Activated CD4-positive, alpha-beta T cell treated with anti-CD3 and anti-CD28 coated beads, Interleukin-10, Interleukin-2, amounts not matched to agents 100 ng/mL and 50 ng/mL, durations not matched to agents 16 hours and 8 hours (primary cell): ENCODE data around the gene LGR4.
A peak's percentile ranks its signal among the peaks of the same experiment; 100 is the strongest.

ENCODE experiments used
- DNase-seq: peaks from one replicate; pipeline ENCODE4 v3.0.0-alpha.2; 2020

LGR4 gene

DNA sequence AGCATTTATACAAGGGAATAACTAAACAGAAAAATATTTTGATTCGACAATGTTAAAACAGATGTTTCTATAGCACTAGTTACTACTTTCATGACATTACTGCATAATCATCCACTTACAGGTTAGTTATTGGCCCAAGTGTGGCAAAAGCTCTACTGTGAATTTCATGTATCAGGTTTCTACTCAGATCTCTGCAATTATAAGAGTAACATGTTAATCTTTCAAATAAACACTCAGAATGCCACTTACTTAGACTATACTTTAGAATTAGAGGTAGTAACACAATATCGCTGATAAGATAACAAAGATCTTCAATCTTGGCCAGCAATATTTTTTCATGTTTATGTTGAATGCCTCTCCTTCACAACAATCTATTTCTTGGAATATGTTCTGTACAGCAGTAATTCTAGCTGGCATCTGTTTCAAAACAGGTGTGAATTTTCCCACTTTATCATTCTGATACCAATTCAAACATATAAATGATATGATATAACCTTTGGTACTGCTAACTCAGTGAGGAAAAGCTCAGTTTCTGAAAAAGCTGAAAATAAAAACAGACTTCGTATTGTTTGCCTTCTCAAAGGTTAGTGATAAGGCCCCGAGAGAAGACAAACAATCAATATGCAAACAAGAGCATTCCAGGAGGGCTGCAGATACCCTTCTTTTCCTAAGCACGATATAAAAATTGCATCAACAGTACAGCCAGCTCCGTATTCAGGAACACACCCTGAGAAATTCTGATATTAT lies 98.6 kb downstream of the LGR4 start:
- DNase-seq: no peak

DNA sequence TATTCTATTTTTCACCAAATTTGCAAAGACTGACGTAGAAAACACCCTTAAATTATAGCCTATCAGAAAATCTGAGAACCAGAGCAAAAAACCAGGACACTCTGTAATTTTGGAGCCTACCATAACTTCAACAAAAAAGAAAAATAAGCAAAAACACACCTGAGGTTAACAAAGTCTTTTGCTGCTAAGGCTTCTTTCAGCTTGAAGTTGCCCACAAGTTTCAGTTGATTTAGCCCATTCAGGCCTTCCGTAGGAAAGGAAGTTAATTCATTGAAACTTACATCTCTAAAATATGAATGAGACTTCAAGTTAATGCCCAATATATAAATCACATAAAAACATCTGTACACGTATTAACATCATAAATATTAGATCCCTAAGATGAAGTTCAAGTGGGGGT lies 99.2 kb downstream of the LGR4 start:
- DNase-seq: no peak

DNA sequence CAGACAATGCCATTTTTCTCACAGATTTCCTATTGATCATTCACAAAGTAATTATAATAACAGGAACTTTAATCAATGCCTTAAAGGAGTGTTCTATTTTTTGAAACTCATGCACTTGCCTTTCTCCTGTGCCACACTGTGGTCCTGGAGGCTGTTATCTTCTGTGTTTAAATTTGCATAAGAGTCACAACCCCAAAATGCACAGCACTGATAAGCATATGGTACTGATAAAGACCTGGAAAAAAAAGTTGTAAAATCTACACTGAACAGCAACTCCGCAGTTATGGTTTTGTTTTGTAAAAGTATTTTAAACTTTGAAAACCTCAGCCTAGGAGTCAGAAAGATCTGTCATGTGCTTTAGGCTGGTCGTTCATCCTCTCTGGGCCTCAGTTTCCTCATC lies 100.4 kb downstream of the LGR4 start:
- DNase-seq: no peak

DNA sequence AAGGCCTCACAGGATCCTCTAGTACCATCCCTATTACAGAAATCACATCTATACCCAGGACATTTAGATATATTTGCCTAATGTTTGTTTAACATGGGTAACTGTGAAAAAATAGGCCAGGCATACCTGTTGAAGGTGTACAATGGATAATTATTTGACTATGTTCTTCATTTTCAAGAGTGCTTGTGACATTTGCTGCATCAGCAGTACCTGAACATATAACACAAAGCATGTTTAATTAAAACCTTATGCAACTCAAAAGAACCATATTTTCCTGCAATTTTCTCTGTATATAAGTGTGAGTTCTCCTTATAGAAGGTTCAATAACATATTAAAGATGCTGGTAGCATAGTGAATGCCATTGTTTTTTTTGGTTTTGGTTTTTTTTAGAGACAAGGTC lies 101.1 kb downstream of the LGR4 start:
- no peak for DNase-seq

DNA sequence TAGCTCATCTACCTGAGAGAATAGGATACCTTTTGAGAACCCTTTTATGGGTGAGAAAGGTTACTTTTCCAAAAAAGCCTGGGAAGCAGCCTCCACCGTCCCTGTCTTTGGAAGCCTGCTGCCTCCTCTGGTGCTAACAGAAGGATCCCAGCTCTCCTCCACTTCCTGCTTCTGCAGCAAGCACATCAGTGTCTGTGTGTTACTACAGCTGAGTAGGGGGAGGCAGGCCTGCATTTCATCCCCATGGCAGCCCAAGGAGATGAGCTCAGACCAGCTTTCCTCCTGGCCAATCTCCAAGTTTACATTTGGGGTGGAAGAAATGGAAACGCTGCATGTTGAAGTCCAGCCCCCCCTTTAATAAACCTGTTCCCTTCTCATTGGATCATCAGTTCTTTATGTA lies 102.2 kb downstream of the LGR4 start:
- no peak for DNase-seq

DNA sequence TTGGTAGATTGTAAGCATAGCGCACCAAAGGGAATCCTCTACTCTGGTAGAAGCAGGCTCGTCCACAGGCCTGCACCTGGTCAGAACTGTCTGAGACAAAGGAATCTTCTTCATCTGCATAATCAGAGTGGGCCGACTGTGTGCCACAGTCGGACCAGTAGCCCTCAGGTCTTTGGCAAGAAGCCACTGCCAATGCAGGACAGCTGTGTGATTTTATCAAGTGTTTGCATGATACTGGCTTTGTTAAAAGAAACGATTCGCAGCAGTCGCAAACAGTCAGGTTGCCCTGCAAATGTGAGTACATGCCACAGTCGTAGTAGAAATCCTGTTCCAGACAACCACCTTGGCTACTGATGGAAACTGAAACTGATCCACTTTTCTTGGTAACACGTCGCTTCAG lies 104.7 kb downstream of the LGR4 start:
- DNase-seq: no peak

DNA sequence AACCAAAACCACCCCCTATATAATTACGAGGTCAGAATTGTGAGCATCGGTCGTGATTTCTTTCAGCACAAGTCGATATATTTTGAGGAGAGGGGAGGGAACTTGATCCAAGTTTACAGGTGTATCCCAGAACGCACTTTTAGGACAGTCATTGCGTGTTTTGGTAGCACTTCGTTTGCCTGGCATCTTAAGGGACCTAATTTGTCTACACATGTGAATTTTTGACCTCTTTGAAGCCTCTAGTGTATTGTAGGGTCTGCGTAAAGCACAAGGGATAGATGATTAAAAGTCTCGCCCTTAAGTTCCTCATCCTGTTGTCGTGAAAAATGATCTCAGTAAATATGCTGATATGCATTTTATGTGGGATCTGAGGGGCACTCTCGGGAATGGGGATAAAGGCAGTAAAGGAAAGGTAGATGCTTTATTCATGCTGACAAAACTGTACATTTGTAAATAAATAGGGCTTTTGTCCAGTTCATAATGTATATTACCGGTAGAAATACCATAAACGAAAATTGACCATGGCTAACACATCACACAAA lies 108.9 kb downstream of the LGR4 start:
- no peak for DNase-seq

DNA sequence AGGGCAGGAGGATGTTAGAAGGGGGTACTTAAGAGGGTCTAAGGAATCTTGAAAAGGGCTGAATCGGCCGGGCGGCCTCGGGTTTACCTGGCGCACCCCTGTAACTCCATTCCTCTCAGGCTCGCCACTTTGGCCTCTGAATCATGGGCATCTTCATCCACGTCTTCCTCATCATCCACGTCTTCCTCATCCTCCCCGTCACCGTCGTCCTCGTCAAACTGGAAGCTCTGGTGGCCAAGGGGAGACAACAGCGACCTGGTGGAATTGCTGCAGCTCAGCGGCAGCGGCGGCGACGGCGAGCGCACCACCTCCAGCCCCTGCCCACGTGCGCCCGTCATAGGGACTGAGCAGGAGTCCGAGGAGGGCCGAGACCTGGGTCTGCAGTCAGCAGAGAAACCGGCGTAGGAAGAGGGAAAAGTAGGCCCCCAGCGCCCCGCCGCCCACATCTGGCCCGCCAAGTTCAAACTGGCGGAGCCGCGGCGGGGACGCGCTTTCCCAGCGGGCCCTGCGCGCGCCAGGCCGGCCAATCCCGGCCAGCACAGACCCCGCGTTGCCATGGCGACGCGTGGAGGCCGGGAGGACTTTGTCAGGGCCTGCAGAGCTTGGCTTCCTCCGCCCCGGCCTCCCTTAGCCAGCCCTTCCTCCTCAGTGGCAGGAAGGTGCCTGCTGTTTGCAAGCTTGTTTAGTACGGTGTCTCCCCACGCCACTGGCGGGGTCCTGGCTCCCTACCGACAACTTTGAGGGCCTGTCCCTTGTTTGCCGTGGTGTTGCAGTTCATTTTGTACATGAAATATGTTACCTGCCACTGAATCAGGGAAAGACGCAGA lies 109.6 kb downstream of the LGR4 start, which contains the start of gene CCDC34:
TSS of gene CCDC34 (minus strand) at position 467 of the 827 bp plus-strand sequence. CDS start at position 446, 21 bp downstream.
- DNase-seq: peak; percentile 94

DNA sequence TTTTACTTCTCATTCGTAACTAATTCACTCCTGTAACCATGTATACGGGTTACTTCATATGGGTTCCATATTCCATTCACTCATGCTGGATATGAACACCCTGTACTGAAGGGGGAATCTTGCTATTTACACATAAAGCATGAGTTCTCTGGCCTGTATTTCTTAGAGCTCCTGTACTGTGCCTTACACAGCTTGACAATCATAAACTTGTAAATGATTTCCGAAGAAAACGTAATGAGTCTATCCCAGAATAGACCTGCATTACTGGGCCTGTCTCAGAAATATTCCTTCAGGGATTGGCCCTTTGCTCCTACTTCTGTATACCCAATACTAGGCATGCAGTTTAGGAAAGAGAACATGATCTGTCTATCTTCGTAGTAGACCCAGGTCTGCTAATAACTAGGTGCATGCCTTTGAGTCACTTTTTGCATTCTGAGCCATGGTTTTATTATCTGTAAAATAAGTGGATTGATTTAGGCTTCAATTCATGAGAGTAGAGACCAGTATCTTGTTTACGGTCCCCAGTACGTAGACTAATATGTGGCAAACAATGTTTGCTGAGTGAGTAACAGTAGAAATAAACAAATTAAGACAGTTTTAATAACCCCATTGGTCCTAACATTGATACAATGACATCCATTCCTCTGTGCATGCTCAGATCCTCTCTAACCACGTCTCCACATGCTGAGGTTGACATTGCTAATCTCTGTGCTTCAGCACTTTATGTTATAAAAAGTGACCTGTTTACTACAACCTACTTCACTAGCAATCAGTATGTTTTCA lies 110.8 kb downstream of the LGR4 start:
- DNase-seq: no peak

DNA sequence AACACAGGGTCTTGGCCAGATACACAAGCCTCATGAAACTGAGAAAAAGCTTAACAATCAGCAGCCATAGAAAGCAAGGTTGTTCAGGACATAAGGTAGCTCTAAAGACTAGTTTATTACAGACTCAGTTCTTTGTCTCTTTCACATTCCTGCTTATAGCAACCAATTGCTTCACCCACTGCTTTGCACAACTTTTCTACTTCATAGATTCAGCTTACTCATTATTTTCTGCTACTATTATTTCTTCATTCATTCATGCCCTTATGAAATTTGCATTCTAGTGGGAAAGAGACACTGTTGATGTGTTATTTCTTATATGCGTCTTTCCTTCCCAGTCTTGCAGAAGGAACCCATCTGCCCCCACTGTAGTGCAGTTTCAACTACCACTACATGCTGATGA lies 114.3 kb downstream of the LGR4 start:
- DNase-seq: no peak

DNA sequence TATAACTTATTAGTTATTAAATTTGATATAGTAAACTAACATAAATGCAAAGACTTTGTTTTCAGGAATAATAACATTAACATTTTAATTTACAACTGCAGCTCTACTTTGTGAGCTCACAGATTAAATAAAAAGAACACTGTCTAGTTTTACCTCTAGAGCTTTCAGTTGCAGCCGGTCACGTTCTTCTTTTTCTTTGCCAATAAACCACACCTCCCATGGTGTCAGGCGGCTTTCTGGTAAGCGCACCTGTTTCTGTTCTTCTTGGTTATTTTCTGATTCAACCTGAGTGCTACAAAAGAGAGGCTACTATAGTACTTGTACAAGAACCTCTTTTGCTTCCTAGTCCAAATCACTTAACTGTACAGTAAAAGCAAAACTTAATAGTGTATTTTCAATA lies 115.3 kb downstream of the LGR4 start:
- no peak for DNase-seq

DNA sequence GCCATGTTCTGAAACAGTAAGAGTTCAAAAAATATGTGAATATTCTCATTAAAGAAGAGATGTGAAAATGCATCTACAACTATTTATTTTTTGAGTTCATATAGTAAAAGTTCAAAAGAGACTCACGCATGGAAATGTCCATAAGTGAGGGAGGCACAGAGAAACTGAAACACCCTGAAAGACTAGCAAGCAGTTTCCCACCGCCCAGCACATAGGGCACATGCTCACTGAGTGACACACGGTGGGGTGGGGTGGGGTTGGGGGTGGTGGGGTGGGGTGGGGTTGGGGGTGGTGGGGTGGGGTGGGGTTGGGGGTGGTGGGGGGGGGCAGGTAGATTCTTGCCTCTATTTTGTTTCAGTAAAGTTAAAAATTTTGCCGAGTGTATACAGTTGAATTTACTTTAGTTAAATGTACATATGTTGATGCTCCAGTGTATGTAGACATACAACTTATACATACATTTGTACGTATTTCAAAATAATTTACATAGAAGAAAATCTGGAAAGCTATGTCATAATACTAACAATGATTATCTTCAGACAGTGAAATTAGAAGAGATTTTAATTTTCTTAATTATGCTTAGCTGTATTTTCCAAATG lies 115.9 kb downstream of the LGR4 start:
- DNase-seq: no peak

DNA sequence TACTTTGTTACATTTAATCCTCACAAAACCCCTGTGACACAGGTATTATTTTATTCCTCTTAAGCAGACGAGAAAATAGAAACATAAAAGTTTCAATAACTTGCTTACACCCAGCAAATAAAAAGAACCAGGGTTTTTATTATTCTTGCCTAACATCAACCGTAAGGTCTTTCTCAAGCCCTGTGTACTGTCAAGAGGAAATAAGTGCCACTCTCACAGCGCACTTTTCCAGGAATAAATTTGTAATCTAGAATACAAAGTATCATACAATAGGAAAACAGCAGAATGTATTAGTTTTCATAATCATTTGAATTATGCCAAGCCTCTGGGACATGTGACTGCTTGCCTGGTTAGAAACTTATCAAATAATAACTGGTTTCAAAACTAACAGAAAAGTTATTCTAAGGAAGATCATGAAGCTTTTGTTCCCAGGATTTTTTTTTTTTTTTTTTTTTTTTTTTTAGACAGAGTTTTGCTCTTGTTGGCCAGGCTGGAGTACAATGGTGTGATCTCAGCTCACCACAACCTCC lies 117.0 kb downstream of the LGR4 start:
- no peak for DNase-seq

DNA sequence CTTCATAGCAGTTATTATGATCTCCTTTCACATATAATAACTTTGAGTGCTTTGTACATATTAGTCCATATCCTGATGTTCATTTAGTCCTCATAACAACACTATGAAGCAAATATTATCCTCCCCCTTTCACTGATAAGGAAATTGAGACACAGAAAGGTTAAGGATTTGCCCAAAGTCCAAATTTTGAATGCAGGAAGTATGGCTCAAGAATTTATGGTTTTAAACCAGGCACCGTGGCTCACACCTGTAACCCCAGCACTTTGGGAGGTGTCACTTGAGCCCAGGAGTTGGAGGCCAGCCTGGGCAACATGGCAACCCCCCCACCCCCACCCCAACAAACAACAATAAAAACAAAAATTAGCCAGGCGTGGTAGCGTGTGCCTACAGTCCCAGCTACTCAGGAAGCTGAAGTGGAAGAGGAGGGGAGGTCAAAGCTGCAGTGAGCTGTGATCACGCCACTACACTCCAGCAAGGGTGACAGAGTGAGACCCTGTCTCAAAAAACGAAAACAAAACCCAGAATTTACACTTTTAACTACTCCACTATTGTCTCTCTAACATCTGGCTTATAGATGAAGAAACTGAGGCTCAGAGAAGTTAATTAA lies 118.1 kb downstream of the LGR4 start:
- DNase-seq: no peak

DNA sequence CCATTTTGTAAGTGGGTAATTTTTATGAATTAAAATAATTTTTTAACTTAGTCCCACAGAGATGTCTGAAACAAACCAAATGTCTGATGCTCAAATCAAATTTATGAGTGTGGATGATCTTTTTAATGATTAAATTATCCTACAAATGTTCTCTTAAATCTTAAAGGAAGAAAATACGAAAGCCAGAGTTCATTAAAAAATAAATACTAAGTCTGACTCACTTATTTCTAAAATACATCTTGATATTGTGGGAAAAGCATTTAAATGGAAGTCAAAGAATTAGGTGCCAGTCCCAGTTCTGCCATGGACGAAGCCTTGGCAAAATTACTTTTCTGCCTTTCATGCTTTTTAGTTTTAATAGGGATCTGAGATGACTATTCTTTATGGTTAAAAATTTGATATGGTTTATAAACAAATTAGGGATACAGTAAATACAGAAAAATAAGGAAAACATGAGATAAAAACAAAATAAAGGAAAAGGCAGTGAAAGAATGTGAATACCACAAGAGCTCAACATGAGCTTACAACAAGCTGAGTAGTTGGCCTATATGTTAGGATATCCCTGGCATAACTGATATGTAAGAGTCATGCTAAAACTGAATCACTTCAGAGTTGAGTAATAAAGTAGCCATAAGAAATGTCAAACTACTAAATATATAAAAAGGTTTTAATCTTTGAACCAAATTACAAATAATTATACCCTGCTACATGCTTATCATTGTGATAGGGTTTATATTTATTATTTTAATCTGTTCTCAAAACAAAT lies 118.8 kb downstream of the LGR4 start:
- no peak for DNase-seq

DNA sequence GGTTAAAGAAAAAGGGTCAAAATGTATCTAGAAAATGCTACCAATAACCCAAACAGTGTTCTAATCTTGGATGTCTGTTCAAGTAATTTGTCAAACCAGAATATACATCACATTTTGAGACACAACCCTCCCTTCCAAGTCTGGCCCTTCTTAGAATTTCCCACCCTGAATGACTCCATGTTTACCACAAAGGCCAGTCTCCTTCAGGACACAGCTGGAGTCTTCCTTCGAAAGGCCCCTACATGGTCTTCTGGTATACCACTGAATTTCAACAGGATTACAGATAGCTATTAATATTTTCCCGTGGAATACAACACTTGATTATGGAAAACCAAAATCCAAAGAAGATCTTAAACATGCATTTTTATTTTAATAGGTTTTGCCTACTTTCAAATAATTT lies 119.8 kb downstream of the LGR4 start:
- no peak for DNase-seq

DNA sequence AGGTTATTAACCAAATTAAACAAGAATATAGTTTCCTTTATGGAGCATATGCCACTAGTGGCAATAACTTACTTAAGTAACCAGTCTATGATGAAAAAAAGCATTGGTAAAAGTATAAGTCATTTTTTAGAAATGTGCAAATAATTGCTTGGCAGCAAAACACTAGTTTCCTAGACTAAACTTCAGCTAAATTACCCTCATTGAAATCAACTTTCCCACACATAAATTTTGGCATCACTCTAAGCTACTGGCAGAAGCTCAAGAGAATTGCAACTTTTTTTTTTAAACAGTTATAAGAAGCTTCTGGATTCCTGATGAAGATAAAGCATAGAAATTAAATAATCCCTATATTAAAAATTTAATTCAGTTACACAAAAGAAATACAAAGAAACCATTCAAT lies 122.1 kb downstream of the LGR4 start:
- DNase-seq: no peak

DNA sequence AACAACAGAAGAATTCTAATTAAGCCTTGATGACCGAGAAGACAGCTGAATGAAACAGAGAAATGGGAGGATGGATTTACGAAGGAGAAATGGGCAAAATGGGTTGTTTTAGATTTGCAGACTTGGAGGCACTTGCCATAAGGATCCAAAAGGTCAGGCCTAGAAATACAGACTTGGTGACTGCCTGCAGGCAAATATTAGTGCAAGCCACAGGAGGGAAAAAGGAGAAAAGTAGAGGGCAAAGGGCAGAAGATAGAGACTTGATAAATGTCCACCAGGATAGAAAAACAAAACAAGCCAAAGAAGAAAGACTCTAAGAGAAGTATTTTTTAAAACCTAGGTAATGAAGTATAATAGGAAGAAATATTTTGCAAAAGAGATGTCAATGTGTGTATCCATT lies 122.7 kb downstream of the LGR4 start:
- DNase-seq: no peak

DNA sequence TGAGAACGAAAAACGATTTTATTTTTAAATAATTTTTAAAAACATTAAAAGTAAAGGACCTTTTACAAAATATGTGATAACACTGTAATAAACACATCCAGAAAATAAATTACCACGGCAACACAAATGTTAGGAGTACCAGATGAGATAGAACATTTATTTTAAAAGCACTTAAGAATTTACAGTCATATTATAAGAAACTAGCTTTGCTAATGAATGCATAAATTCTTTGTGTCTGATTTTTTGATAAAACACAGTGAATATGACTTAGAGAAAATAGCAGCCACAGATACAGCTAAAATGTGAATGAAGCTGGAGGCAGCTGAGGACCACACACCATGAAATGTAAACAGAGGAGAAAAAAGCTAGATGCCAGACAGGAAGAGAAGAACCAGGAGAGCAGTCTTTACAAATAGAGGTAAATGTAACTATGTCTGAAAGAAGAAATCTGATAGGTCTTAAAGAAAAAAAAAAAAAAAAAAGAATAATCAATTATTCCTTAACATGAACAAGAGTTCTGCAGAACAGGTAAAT lies 124.2 kb downstream of the LGR4 start:
- DNase-seq: no peak

DNA sequence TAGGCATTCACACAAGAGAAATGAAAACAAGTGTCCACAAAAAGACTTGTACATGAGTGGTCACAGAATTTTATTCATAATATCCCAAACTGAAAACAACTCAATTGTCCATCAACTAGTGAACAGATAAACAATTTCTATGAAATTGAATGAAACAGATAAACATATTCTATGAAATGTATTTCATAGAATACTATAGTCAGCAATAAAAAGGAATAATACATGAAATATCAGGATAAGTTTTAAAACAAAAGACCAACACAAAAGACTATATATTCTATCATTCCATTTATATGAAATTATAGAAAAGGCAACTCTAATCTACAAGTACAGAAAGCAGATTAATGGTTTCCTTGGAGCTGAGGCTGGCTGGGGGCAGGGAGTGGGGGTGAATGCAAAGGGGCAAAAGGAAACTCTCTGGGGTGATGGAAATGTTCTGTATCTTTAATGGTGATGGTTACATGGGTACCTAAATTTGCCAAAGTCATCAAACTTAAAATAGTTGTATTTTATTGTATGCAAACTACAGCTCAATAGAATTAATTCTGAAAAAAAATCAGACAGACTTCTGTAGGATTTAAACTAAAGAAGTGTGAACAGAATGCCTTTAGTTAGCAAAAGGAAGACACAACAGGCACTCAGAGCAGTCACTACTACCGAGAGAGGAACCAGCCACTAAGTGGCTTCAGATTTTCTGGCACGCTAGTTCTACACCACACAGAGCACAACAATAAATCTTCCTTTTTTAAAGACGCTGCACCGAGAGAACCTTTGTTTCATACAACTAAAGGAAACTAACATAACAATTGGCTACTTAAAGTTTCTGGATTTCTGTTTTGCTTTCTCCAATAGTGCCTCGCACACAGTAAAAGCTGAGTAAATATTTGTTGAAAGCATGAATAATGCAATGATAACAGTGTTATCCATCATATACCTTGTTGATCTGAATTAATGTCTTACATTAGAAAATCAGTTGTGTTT lies 124.9 kb downstream of the LGR4 start:
- DNase-seq: no peak
